ENCODE results near the gene AGMAT. TPM values are rescaled to one million over a fixed set of nuclear protein-coding genes. Genes with fewer than 3 reads are reported as not detected.

AGMAT gene
- total and polyA plus RNA-seq, 8 donors = 0.28 to 1.0 (median 0.50) TPM

- no peaks in the 10 kb centered on the region for H3K36me3 ChIP-seq
- H3K4me1 ChIP-seq = peaks cover 15 to 48% (median 44%) of the 10 kb centered on the region in 3 donors
- no peak overlapping the region for H3K27ac ChIP-seq
- DNase-seq (no peak), FAIRE-seq (no peak), ATAC-seq (no peak)
- no peak overlapping the region for H3K4me3 ChIP-seq
- no peaks in the 10 kb centered on the region for H3K27me3 ChIP-seq
- WGBS, 2 donors = 86 to 91% methylated on average over 7 of the region's 7 CpGs
- H3K9me3 ChIP-seq = no peaks in the 10 kb centered on the region
- intact Hi-C loops (cut with DNase I) = no loop called here
- TF ChIP-seq CTCF (IDR thresholded peaks at IDR 0.05) = no peak
Observed at GRCh38 chr1:15622712-15623373, 38.0 kb upstream of the AGMAT start.

GRCh38 chr1:15621975-15622374 is 37.1 kb upstream of the AGMAT start:
- Histone ChIP-seq H3K9me3 (no peaks in the 10 kb centered on the region), H3K4me1 (peaks cover 15 to 46% (median 44%) of the 10 kb centered on the region in 3 donors), H3K27me3 (no peaks in the 10 kb centered on the region), H3K36me3 (no peaks in the 10 kb centered on the region), H3K4me3 (no peak overlapping the region), H3K27ac (no peak overlapping the region)
- intact Hi-C loops (cut with DNase I) = no loop called here
- DNase-seq = no peak
- 80 to 86% methylated on average over 5 of the region's 5 CpGs for WGBS, 2 donors
- TF ChIP-seq CTCF (IDR thresholded peaks at IDR 0.05) = no peak
- no peak for FAIRE-seq
- ATAC-seq = no peak

- Histone ChIP-seq H3K9me3 (no peaks in the 10 kb centered on the region), H3K4me1 (peaks cover 15 to 51% (median 49%) of the 10 kb centered on the region in 3 donors), H3K27ac (no peak overlapping the region), H3K27me3 (no peaks in the 10 kb centered on the region), H3K36me3 (no peaks in the 10 kb centered on the region), H3K4me3 (no peak overlapping the region)
- intact Hi-C loops (cut with DNase I) = no loop called here
- 93% methylated on average over 7 of the region's 7 CpGs for WGBS, 2 donors
- FAIRE-seq (no peak), ATAC-seq (no peak), DNase-seq (no peak)
- no peak for TF ChIP-seq CTCF (IDR thresholded peaks at IDR 0.05)
Observed at GRCh38 chr1:15620902-15621682, 36.2 kb upstream of the AGMAT start.

- ATAC-seq = no peak
- intact Hi-C loops (cut with DNase I) = no loop called here
- 36 to 53% methylated on average over 1 of the region's 1 CpG for WGBS, 2 donors
Observed at GRCh38 chr1:15620155-15620545, 35.3 kb upstream of the AGMAT start.

More at GRCh38 chr1:15620155-15620545, 35.3 kb upstream of the AGMAT start:
- DNase-seq (no peak), FAIRE-seq (no peak)
- Histone ChIP-seq H3K4me3 (no peak overlapping the region), H3K27me3 (no peaks in the 10 kb centered on the region), H3K36me3 (no peaks in the 10 kb centered on the region), H3K9me3 (no peaks in the 10 kb centered on the region), H3K27ac (peak overlapping the region in 2 of 4 donors; percentile 88 to 97), H3K4me1 (peaks cover 15 to 51% (median 43%) of the 10 kb centered on the region in 3 donors)
- TF ChIP-seq CTCF (IDR thresholded peaks at IDR 0.05) = no peak
